Suprapubic skin (tissue), 4 donors: ENCODE measurements around the gene IL3. TPM values are rescaled to one million over a fixed set of nuclear protein-coding genes. Genes with fewer than 3 reads are reported as not detected.

Experiments used
- DNase-seq, 2 donors: peaks; one replicate each; pipeline ENCODE4 v3.0.0-alpha.2; 2019; ENCODE audit warnings: low spot score in 2 of 2
- H3K27ac ChIP-seq: fragments of 200-600 bp; sonication (generic); one replicate; pipeline ENCODE4 v1.5.1; 2019
- H3K27me3 ChIP-seq: fragments of 200-600 bp; sonication (generic); one replicate; pipeline ENCODE4 v1.5.1; 2019
- H3K36me3 ChIP-seq: fragments of 200-600 bp; sonication (generic); one replicate; pipeline ENCODE4 v1.5.1; 2019
- H3K4me1 ChIP-seq: fragments of 200-600 bp; sonication (generic); one replicate; pipeline ENCODE4 v1.5.1; 2019
- H3K4me3 ChIP-seq: fragments of 200-600 bp; sonication (generic); one replicate; pipeline ENCODE4 v1.5.1; 2019; ENCODE audit warnings: mild to moderate bottlenecking
- H3K9me3 ChIP-seq: fragments of 200-600 bp; sonication (generic); one replicate; pipeline ENCODE4 v1.5.1; 2019
- EP300 ChIP-seq: sonication (generic); formaldehyde crosslinking; IDR thresholded peaks from one replicate; pipeline ENCODE4 v1.6.1; 2017; ENCODE audit warnings: antibody characterized with exemption
- POLR2A ChIP-seq, 2 donors: fragments of 450-650 bp; IDR thresholded peaks; one replicate each; pipeline ENCODE4 v1.6.1; 2017; ENCODE audit warnings: antibody characterized with exemption in 2 of 2, mild to moderate bottlenecking in 2 of 2, moderate library complexity in 2 of 2
- POLR2AphosphoS5 ChIP-seq, 3 donors: sonication (generic); formaldehyde crosslinking; IDR thresholded peaks; one replicate each; pipeline ENCODE4 v1.6.1; 2017; ENCODE audit warnings: antibody characterized with exemption in 3 of 3
- WGBS: methylation state at CpG from one replicate; pipeline ENCODE4 v1.1.5; 2018; 5-methylcytosine and 5-hydroxymethylcytosine counted together
- total RNA-seq, 4 donors: library from RNA; depleted of rRNA; stranded (reverse); fragments of >200 nt; gene quantifications; one replicate each; pipeline ENCODE4 v1.1.0, GENCODE V29; 2016
- TF ChIP-seq, protein P1 (sequence below), 2 donors: fragments of 200-600 bp in 1 of 2; fragments of 450-650 bp in 1 of 2; sonication (generic) in 1 of 2; IDR thresholded peaks; one replicate each; pipeline ENCODE4 v1.5.1; 2016 to 2019; ENCODE audit warnings: antibody characterized with exemption in 2 of 2, mild to moderate bottlenecking in 1 of 2, moderate library complexity in 1 of 2

IL3 gene
- total RNA-seq, 4 donors from 2014 or later, result not detected

DNA sequence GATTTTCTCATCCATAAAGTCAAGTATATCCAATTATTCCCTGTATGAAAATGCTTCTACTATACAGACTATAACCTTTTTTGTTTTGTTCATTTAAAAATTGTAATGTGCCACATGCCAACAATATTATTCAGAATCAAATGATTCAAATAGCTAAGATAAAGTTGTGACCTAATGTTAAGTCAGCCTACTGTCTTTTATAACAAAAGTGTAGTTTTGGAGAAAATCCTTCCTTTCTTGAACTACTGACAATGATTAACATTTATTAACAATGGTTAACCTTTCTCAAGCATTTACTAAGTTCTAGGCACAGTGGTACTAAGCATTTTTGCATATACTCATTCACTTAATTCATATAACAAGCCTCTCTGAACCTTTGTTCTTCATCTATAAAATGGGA is 38.2 kb downstream of the IL3 start:
- Histone ChIP-seq H3K27me3 (no peaks in the 10 kb centered on the region), H3K4me1 (peaks cover 8% of the 10 kb centered on the region), H3K36me3 (no peaks in the 10 kb centered on the region), H3K27ac (no peak overlapping the region), H3K4me3 (no peak overlapping the region), H3K9me3 (no peaks in the 10 kb centered on the region)
- no peak for DNase-seq
- TF ChIP-seq, protein P1, sequence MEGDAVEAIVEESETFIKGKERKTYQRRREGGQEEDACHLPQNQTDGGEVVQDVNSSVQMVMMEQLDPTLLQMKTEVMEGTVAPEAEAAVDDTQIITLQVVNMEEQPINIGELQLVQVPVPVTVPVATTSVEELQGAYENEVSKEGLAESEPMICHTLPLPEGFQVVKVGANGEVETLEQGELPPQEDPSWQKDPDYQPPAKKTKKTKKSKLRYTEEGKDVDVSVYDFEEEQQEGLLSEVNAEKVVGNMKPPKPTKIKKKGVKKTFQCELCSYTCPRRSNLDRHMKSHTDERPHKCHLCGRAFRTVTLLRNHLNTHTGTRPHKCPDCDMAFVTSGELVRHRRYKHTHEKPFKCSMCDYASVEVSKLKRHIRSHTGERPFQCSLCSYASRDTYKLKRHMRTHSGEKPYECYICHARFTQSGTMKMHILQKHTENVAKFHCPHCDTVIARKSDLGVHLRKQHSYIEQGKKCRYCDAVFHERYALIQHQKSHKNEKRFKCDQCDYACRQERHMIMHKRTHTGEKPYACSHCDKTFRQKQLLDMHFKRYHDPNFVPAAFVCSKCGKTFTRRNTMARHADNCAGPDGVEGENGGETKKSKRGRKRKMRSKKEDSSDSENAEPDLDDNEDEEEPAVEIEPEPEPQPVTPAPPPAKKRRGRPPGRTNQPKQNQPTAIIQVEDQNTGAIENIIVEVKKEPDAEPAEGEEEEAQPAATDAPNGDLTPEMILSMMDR (IDR thresholded peaks at IDR 0.05), result no peak
- no peak for TF ChIP-seq EP300
- no peak for TF ChIP-seq POLR2AphosphoS5 (IDR thresholded peaks at IDR 0.05)
- TF ChIP-seq POLR2A (IDR thresholded peaks at IDR 0.05), result no peak

DNA sequence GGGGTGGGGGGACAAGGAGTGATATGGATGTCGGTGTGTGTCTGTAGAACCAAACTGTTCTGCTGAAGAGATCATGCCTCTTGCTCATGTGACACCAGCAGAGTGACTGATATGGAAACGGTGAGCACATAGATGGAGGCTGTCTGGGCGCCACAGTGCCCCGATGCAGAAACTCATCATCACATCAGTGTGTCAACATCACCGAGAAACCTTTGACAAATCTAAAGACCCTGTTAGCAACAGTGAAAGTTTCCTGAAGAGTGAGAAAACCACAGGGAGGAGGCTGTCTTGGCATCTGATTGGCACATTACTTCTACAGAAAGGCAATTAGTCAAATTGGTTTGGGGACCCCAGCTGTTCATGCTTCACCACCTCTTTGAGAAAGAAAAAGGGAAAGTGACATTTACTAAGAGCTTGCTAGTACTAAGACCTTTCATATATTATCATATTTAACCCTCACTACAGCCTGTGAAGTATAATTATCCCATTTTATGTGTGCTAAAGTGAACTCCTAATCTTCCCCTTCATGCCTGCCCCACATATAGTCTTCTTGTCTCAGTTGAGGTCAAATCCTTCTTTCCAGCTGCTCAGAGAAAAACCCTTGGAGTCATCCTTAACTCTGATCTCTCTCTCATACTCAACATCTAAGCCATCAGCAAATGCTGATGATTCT is 38.8 kb downstream of the IL3 start:
- DNase-seq, result no peak
- Histone ChIP-seq H3K36me3 (no peaks in the 10 kb centered on the region), H3K27ac (no peak overlapping the region), H3K9me3 (no peaks in the 10 kb centered on the region), H3K4me3 (no peak overlapping the region), H3K4me1 (peaks cover 13% of the 10 kb centered on the region), H3K27me3 (no peaks in the 10 kb centered on the region)
- WGBS, result 69% methylated on average over 5 of the region's 5 CpGs
- TF ChIP-seq POLR2A (IDR thresholded peaks at IDR 0.05) (no peak), POLR2AphosphoS5 (IDR thresholded peaks at IDR 0.05) (no peak), EP300 (no peak)
- TF ChIP-seq, protein P1 (IDR thresholded peaks at IDR 0.05), result no peak

DNA sequence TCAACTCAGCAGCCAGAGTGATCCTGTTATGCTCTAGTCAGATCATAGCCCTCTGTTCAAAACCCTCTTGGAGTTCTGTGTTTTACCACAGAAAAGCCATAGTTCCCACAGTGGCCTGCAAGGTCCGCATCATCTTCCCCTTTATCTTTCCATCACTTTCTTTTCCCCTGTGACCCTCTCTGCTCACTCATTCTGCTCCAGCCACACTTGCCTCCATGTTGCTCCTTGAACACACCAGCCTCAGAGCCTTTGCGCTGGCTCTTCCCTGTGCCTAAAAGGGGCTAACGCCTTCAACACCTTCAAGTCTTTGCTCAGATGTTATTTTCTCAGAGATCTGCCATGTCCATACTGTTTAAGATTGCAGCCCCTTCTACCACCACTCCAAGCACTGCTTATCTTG is 39.5 kb downstream of the IL3 start:
- TF ChIP-seq, protein P1 (IDR thresholded peaks at IDR 0.05), result no peak
- DNase-seq, result no peak
- 94% methylated on average over 3 of the region's 3 CpGs for WGBS

DNA sequence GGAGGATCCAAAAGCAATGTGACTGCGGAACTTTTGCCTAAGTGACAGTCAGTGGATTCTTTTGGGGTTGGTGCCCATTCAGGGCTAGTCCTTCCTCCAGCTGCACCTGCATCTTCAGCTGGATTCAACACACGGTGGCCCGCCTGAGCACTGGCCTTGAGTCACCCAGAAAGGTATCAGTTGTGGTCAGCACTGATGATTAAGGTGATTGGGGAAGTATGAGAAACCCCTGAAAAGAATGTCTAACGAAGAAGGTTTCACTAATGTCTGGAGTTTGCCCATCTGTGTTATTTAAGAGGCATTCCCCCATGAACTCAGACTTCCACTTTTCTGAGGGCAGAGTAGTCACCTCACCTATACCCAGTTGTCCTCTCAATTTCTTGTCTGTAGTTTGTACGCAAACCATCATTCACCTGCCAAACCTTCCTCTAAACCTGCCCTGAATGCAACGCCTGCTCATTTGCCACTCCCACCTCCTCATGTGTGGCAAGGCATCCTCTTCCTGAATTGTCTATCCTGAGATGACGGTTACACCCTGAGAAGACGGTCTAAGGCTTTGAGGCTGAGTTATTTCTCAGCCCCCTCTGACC is 40.3 kb downstream of the IL3 start:
- no peak for TF ChIP-seq POLR2A (IDR thresholded peaks at IDR 0.05)
- no peak for TF ChIP-seq POLR2AphosphoS5 (IDR thresholded peaks at IDR 0.05)
- TF ChIP-seq, protein P1 (IDR thresholded peaks at IDR 0.05), result no peak
- no peak for TF ChIP-seq EP300
- 89% methylated on average over 8 of the region's 8 CpGs for WGBS
- no peak overlapping the region for H3K27ac ChIP-seq
- H3K4me1 ChIP-seq, result peaks cover 13% of the 10 kb centered on the region
- DNase-seq, result no peak
- H3K36me3 ChIP-seq, result no peaks in the 10 kb centered on the region
- no peak overlapping the region for H3K4me3 ChIP-seq
- no peaks in the 10 kb centered on the region for H3K27me3 ChIP-seq
- no peaks in the 10 kb centered on the region for H3K9me3 ChIP-seq

More for the DNA sequence above, 39.5 kb downstream of the IL3 start:
- no peaks in the 10 kb centered on the region for H3K36me3 ChIP-seq
- peaks cover 13% of the 10 kb centered on the region for H3K4me1 ChIP-seq
- H3K9me3 ChIP-seq, result no peaks in the 10 kb centered on the region
- no peak overlapping the region for H3K27ac ChIP-seq
- no peak overlapping the region for H3K4me3 ChIP-seq
- H3K27me3 ChIP-seq, result no peaks in the 10 kb centered on the region

DNA sequence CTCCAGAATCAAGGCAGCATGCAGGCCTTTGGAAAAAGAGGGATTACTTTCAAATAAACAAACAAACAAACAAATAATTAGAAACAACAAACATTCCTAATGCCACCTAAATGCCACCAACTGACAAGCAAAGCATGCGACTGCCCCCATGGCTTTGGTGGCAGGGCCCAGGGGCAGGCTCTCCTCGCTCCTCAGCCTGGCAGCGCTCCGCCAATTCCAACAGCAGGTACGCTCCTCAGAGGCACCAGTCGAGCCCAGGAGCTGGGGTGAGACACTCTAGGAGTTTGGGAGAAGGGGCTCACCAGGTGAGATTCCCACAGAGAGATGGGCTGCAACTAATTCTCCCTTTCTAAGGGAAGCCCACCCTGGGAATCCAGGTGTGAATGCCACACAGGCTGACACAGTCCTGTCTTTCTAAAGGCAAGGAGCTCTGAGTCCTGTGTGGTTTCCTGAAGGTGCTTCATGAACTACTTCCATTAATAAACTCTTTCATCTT is 41.0 kb downstream of the IL3 start:
- Histone ChIP-seq H3K9me3 (no peaks in the 10 kb centered on the region), H3K4me3 (no peak overlapping the region), H3K27ac (no peak overlapping the region), H3K36me3 (no peaks in the 10 kb centered on the region), H3K27me3 (no peaks in the 10 kb centered on the region), H3K4me1 (peaks cover 13% of the 10 kb centered on the region)
- 93% methylated on average over 6 of the region's 6 CpGs for WGBS
- no peak for DNase-seq
- TF ChIP-seq POLR2A (IDR thresholded peaks at IDR 0.05), result no peak
- TF ChIP-seq POLR2AphosphoS5 (IDR thresholded peaks at IDR 0.05), result no peak
- TF ChIP-seq EP300, result no peak
- TF ChIP-seq, protein P1 (IDR thresholded peaks at IDR 0.05), result no peak
